GM12865 (cell line): ENCODE data around the gene GSC2.

Experiments used
- DNase-seq: peaks from one replicate; pipeline ENCODE4 v3.0.0; 2010; ENCODE audit warnings: low read depth
- H3K4me3 ChIP-seq: 2 replicates; pipeline ENCODE4 v1.5.1; 2011; ENCODE audit warnings: mild to moderate bottlenecking, low read depth, low read length, control low read depth
- CTCF ChIP-seq: IDR thresholded peaks from 2 replicates; pipeline ENCODE4 v1.5.1; 2011; ENCODE audit warnings: low read length, control low read depth, low read depth, inconsistent platforms; ENCODE audit not compliant: insufficient read depth; ENCODE audit errors: missing control alignments

GSC2 gene

GRCh38 chr22:19194766-19195536 lies 44.9 kb upstream of the GSC2 start:
- H3K4me3 ChIP-seq: no peak overlapping the region
- no peak for DNase-seq
- no peak for TF ChIP-seq CTCF

- no peak for TF ChIP-seq CTCF
- H3K4me3 ChIP-seq: no peak overlapping the region
- DNase-seq: no peak
Observed at GRCh38 chr22:19193879-19194278, 43.8 kb upstream of the GSC2 start.

- no peak for TF ChIP-seq CTCF
- no peak overlapping the region for H3K4me3 ChIP-seq
- no peak for DNase-seq
Observed at GRCh38 chr22:19187716-19188563, 37.8 kb upstream of the GSC2 start.

GRCh38 chr22:19184276-19184997 lies 34.3 kb upstream of the GSC2 start:
- no peak for DNase-seq
- H3K4me3 ChIP-seq: no peak overlapping the region
- TF ChIP-seq CTCF: no peak

- TF ChIP-seq CTCF: no peak
- no peak for DNase-seq
- H3K4me3 ChIP-seq: no peak overlapping the region
Observed at GRCh38 chr22:19183216-19183615, 33.1 kb upstream of the GSC2 start.

GRCh38 chr22:19182472-19183157 lies 32.5 kb upstream of the GSC2 start:
- no peak for TF ChIP-seq CTCF
- H3K4me3 ChIP-seq: no peak overlapping the region
- DNase-seq: no peak
